Measurements from ENCODE around the gene SENP2. TPM values are rescaled to one million over a fixed set of nuclear protein-coding genes. Genes with fewer than 3 reads are reported as not detected.
"Not testable (repeated sequence)": the region's sequence is repeated elsewhere in the genome, so short reads cannot be mapped to it uniquely, and the experiment has no call there.

Gene SENP2
- total RNA-seq, 1 donor from 2014 or later: 52.3 TPM

- Mint-ChIP-seq H3K9me3 (ENCODE audit: low read depth) (no peaks in the 10 kb centered on the region), H3K4me3 (ENCODE audit: low read depth) (no peak overlapping the region), H3K27me3 (no peaks in the 10 kb centered on the region), H3K4me1 (ENCODE audit: low read depth) (no peaks in the 10 kb centered on the region), H3K27ac (peak overlapping the region; percentile 84), H3K36me3 (ENCODE audit: insufficient read depth) (peaks cover 22% of the 10 kb centered on the region)
- DNase-seq (ENCODE audit: low spot score, unreplicated experiment): no peak
- TF ChIP-seq CTCF (IDR thresholded peaks at IDR 0.05; ENCODE audit: unreplicated experiment): no peak
Measured at GRCh38 chr3:185657691-185658503, 71.8 kb downstream of the SENP2 start.

GRCh38 chr3:185658504-185658912 is 72.4 kb downstream of the SENP2 start:
- no peak for DNase-seq (ENCODE audit: low spot score, unreplicated experiment)
- Mint-ChIP-seq H3K4me1 (ENCODE audit: low read depth) (no peaks in the 10 kb centered on the region), H3K27ac (peak overlapping the region; percentile 84), H3K27me3 (no peaks in the 10 kb centered on the region), H3K9me3 (ENCODE audit: low read depth) (no peaks in the 10 kb centered on the region), H3K4me3 (ENCODE audit: low read depth) (no peak overlapping the region), H3K36me3 (ENCODE audit: insufficient read depth) (peaks cover 24% of the 10 kb centered on the region)
- no peak for TF ChIP-seq CTCF (IDR thresholded peaks at IDR 0.05; ENCODE audit: unreplicated experiment)

- no peaks in the 10 kb centered on the region for H3K9me3 Mint-ChIP-seq (ENCODE audit: low read depth)
- H3K4me1 Mint-ChIP-seq (ENCODE audit: low read depth): no peaks in the 10 kb centered on the region
- no peak for DNase-seq (ENCODE audit: low spot score, unreplicated experiment)
- no peak overlapping the region for H3K4me3 Mint-ChIP-seq (ENCODE audit: low read depth)
- H3K36me3 Mint-ChIP-seq (ENCODE audit: insufficient read depth): peaks cover 24% of the 10 kb centered on the region
- no peaks in the 10 kb centered on the region for H3K27me3 Mint-ChIP-seq
- no peak overlapping the region for H3K27ac Mint-ChIP-seq
- no peak for TF ChIP-seq CTCF (IDR thresholded peaks at IDR 0.05; ENCODE audit: unreplicated experiment)
Measured at GRCh38 chr3:185658943-185659342, 72.8 kb downstream of the SENP2 start.

GRCh38 chr3:185659942-185660921 is 74.1 kb downstream of the SENP2 start:
- H3K36me3 Mint-ChIP-seq (ENCODE audit: insufficient read depth): peaks cover 30% of the 10 kb centered on the region
- H3K4me1 Mint-ChIP-seq (ENCODE audit: low read depth): no peaks in the 10 kb centered on the region
- no peak overlapping the region for H3K4me3 Mint-ChIP-seq (ENCODE audit: low read depth)
- peak; percentile 68 for DNase-seq (ENCODE audit: low spot score, unreplicated experiment)
- H3K27me3 Mint-ChIP-seq: no peaks in the 10 kb centered on the region
- TF ChIP-seq CTCF (IDR thresholded peaks at IDR 0.05; ENCODE audit: unreplicated experiment): peak; percentile 99
- H3K9me3 Mint-ChIP-seq (ENCODE audit: low read depth): no peaks in the 10 kb centered on the region
- H3K27ac Mint-ChIP-seq: peak overlapping the region; percentile 56

- peaks cover 28% of the 10 kb centered on the region for H3K36me3 Mint-ChIP-seq (ENCODE audit: insufficient read depth)
- not testable (repeated sequence) for H3K27me3 Mint-ChIP-seq; H3K27ac Mint-ChIP-seq; H3K9me3 Mint-ChIP-seq (ENCODE audit: low read depth); DNase-seq (ENCODE audit: low spot score, unreplicated experiment); H3K4me1 Mint-ChIP-seq (ENCODE audit: low read depth); H3K4me3 Mint-ChIP-seq (ENCODE audit: low read depth)
Measured at GRCh38 chr3:185661296-185661695, 75.2 kb downstream of the SENP2 start.
